Tibial artery (tissue), 4 donors: Measurements from ENCODE around the gene RIPK4.

Source experiments
- DNase-seq, 2 donors: peaks; one replicate each; pipeline ENCODE4 v3.0.0-alpha.2; 2019
- H3K27ac ChIP-seq, 2 donors: fragments of 200-600 bp; sonication (generic) in 1 of 2; 1 replicate in 1 of 2; 2 replicates in 1 of 2; pipeline ENCODE4 v1.5.1; 2018 to 2019; ENCODE audit warnings: mild to moderate bottlenecking in 1 of 2
- H3K27me3 ChIP-seq, 2 donors: fragments of 200-600 bp; sonication (generic) in 1 of 2; one replicate each; pipeline versions ENCODE4 v1.5.1 to v1.6.0; 2016 to 2019
- H3K36me3 ChIP-seq, 3 donors: fragments of 200-600 bp; sonication (generic) in 2 of 3; one replicate each; pipeline ENCODE4 v1.5.1; 2016 to 2019; ENCODE audit warnings: mild to moderate bottlenecking in 2 of 3
- H3K4me1 ChIP-seq, 4 donors: fragments of 200-600 bp; sonication (generic) in 2 of 4; 1 replicate in 3 of 4; 2 replicates in 1 of 4; pipeline ENCODE4 v1.5.1; 2016 to 2019
- H3K4me3 ChIP-seq, 2 donors: fragments of 200-600 bp; sonication (generic) in 1 of 2; 1 replicate in 1 of 2; 2 replicates in 1 of 2; pipeline ENCODE4 v1.5.1; 2018 to 2019; ENCODE audit warnings: mild to moderate bottlenecking in 2 of 2
- H3K9me3 ChIP-seq, 3 donors: fragments of 200-600 bp; sonication (generic) in 1 of 3; one replicate each; pipeline ENCODE4 v1.5.1; 2016 to 2019
- CTCF ChIP-seq, 2 experiments: fragments of 200-600 bp in 1 of 2; fragments of 450-650 bp in 1 of 2; IDR thresholded peaks; one replicate each; pipeline ENCODE4 v1.5.1; 2017 to 2019; ENCODE audit warnings: antibody characterized with exemption in 2 of 2, mild to moderate bottlenecking in 1 of 2, moderate library complexity in 1 of 2
- intact Hi-C: fragments of 100-400 bp; cut with DNase I; formaldehyde crosslinking; loops from one replicate; pipeline ENCODE4 v1.15.0; 2023; ENCODE audit warnings: low total_unique reads

The RIPK4 gene

GRCh38 chr21:41746744-41747006 is 20.2 kb downstream of the RIPK4 start:
- peaks cover 5 to 75% (median 12%) of the 10 kb centered on the region in 3 donors for H3K36me3 ChIP-seq
- DNase-seq = no peak
- no peak overlapping the region for H3K4me3 ChIP-seq
- H3K27me3 ChIP-seq = no peaks in the 10 kb centered on the region
- no peaks in the 10 kb centered on the region for H3K9me3 ChIP-seq
- H3K4me1 ChIP-seq = peaks cover 0 to 16% (median 7%) of the 10 kb centered on the region in 4 donors
- no peak for TF ChIP-seq CTCF (IDR thresholded peaks at IDR 0.05)
- intact Hi-C loops = no loop called here
- H3K27ac ChIP-seq = no peak overlapping the region

GRCh38 chr21:41745971-41746743 is 20.7 kb downstream of the RIPK4 start:
- H3K4me3 ChIP-seq = no peak overlapping the region
- no peaks in the 10 kb centered on the region for H3K27me3 ChIP-seq
- no peak for TF ChIP-seq CTCF (IDR thresholded peaks at IDR 0.05)
- H3K36me3 ChIP-seq = peaks cover 10 to 80% (median 17%) of the 10 kb centered on the region in 3 donors
- DNase-seq = no peak
- no peaks in the 10 kb centered on the region for H3K9me3 ChIP-seq
- H3K27ac ChIP-seq = no peak overlapping the region
- peaks cover 0 to 11% (median 3%) of the 10 kb centered on the region in 4 donors for H3K4me1 ChIP-seq
- intact Hi-C loops = no loop called here

GRCh38 chr21:41745026-41745820 is 21.6 kb downstream of the RIPK4 start:
- TF ChIP-seq CTCF (IDR thresholded peaks at IDR 0.05) = no peak
- no peak overlapping the region for H3K27ac ChIP-seq
- H3K4me1 ChIP-seq = peaks cover 0 to 3% (median 0%) of the 10 kb centered on the region in 4 donors
- H3K27me3 ChIP-seq = no peaks in the 10 kb centered on the region
- no peaks in the 10 kb centered on the region for H3K9me3 ChIP-seq
- peaks cover 18 to 89% (median 26%) of the 10 kb centered on the region in 3 donors for H3K36me3 ChIP-seq
- DNase-seq = no peak
- intact Hi-C loops = no loop called here
- H3K4me3 ChIP-seq = no peak overlapping the region

GRCh38 chr21:41744028-41744930 is 22.6 kb downstream of the RIPK4 start:
- no peak for TF ChIP-seq CTCF (IDR thresholded peaks at IDR 0.05)
- Histone ChIP-seq H3K4me1 (no peaks in the 10 kb centered on the region), H3K9me3 (no peaks in the 10 kb centered on the region), H3K27ac (no peak overlapping the region), H3K4me3 (no peak overlapping the region), H3K27me3 (no peaks in the 10 kb centered on the region), H3K36me3 (peaks cover 18 to 97% (median 26%) of the 10 kb centered on the region in 3 donors)
- intact Hi-C loops = no loop called here
- no peak for DNase-seq

- Histone ChIP-seq H3K27me3 (no peaks in the 10 kb centered on the region), H3K36me3 (peaks cover 18 to 97% (median 29%) of the 10 kb centered on the region in 3 donors), H3K4me3 (no peak overlapping the region), H3K9me3 (no peaks in the 10 kb centered on the region), H3K27ac (no peak overlapping the region), H3K4me1 (no peaks in the 10 kb centered on the region)
- no peak for DNase-seq
- no peak for TF ChIP-seq CTCF (IDR thresholded peaks at IDR 0.05)
- intact Hi-C loops = no loop called here
These were observed 23.4 kb downstream of the RIPK4 start for GRCh38 chr21:41743321-41744027.
